Measurements from ENCODE around the gene SDC1.
"Not testable (repeated sequence)": the region's sequence is repeated elsewhere in the genome, so short reads cannot be mapped to it uniquely, and the experiment has no call there.

SDC1 gene, protein sequence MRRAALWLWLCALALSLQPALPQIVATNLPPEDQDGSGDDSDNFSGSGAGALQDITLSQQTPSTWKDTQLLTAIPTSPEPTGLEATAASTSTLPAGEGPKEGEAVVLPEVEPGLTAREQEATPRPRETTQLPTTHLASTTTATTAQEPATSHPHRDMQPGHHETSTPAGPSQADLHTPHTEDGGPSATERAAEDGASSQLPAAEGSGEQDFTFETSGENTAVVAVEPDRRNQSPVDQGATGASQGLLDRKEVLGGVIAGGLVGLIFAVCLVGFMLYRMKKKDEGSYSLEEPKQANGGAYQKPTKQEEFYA

DNA sequence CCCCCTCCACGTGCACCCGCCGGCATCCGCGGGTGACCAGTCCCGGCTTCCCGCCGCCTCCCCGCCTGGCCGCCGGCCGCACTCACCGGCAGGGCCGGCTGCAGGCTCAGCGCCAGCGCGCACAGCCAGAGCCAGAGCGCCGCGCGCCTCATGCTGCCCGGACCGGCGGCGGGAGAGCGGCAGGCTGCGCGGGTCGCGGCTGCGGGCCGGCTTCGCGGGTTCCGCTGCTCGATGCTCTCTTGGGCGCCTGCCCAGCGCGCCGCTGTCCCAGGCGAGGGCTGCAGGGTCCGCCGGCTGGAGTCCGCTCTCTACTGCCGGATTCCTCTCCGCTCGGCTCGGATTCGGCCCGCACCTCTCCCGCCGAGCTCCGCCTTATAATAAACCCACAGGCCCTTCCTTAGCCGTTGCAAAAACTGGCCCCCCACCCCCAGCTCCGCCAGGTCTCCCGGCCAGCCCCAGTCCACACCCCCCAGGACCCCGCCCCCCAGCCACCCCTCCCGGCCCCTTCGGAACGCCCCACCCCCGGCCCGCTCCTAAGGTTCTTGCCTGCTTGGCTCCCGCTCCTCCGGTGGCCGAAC is at the start of gene SDC1:
Gene SDC1, minus strand, starts transcription at position 415 of the 578 bp plus-strand sequence. Its CDS starts 263 bp downstream, at position 152.
- peak; percentile 71 to 87 for DNase-seq (ENCODE audit: low spot score in 2 of 2)
- H3K4me1 ChIP-seq, result peaks cover 12% of the 10 kb centered on the region

DNA sequence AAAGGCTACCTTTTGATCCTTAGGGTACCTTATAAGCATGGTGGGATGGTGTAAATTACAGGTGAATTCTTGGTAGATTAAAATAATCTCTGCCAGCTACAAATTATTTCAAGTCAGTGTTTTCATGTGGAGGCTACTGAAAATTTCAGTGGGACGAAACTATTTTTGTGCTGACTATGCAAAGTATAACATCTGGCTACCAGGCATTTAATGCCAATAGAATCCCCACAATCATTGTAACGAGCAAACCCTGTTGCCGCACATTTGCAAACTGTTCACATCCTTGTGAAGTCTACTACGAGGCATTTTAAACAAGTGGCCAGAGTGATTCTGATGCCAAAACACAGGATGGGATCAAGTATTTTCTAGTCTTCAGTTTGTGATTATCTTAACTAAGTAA is 48.1 kb upstream of the SDC1 start:
- H3K9me3 ChIP-seq, result no peaks in the 10 kb centered on the region
- in situ Hi-C loops (cut with MboI; ENCODE audit: low sequenced_read_pairs), result no loop called here

More for the DNA sequence above, at the start of gene SDC1:
- peak within 1 kb of the TSS; percentile 60 for H3K4me3 ChIP-seq
- no peaks in the 10 kb centered on the region for H3K36me3 ChIP-seq (replicated peaks)
- H3K27me3 ChIP-seq (ENCODE audit: low read depth), result no peaks in the 10 kb centered on the region
- H3K9me3 ChIP-seq, result no peaks in the 10 kb centered on the region
- in situ Hi-C loops (cut with MboI; ENCODE audit: low sequenced_read_pairs), result no loop called here

DNA sequence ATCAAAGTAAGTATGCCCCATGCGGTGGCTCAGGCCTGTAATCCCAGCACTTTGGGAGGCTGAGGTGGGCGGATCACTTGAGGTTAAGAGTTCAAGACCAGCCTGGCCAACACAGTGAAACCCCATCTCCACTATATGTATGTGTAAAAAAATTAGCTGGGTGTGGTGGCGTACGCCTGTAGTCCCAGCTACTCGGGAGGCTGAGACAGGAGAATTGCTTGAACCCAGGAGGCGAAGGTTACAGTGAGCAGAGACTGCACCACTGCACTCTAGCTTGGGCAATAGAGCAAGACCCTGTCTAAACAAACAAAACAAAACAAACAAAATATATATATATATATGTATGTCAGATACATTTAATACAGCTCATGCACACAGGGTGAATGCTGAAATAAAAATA is 43.4 kb upstream of the SDC1 start:
- peaks cover 33% of the 10 kb centered on the region for H3K36me3 ChIP-seq (replicated peaks)
- DNase-seq (ENCODE audit: low spot score in 2 of 2), result not testable (repeated sequence)

More for the DNA sequence above, 48.1 kb upstream of the SDC1 start:
- H3K27me3 ChIP-seq (ENCODE audit: low read depth), result no peaks in the 10 kb centered on the region
- peaks cover 30% of the 10 kb centered on the region for H3K36me3 ChIP-seq (replicated peaks)
- DNase-seq (ENCODE audit: low spot score in 2 of 2), result no peak
- H3K4me1 ChIP-seq, result no peaks in the 10 kb centered on the region
- no peak overlapping the region for H3K4me3 ChIP-seq

DNA sequence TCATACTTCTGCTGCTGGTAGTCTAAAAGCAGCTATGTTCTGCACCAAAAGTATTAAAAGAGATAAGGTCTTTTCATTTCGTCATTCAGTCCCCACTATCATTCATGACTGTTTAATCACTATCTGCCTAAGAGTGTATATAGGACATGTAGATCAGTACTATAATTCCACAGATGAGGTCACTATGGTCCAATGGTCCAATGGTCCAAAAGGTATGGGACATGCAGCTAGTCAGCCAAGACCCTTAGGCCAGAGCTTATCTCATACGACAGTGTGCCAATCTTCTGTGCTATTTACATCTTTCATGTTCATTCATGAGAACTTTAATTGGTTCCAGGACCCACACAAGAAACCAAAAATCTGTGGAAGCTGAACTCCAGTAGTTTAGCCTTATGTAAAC is 42.6 kb upstream of the SDC1 start:
- in situ Hi-C loops (cut with MboI; ENCODE audit: low sequenced_read_pairs), result no loop called here
- Histone ChIP-seq H3K4me3 (no peak overlapping the region), H3K9me3 (no peaks in the 10 kb centered on the region), H3K27me3 (ENCODE audit: low read depth) (no peaks in the 10 kb centered on the region), H3K4me1 (no peaks in the 10 kb centered on the region), H3K36me3 (replicated peaks) (peaks cover 33% of the 10 kb centered on the region)
- DNase-seq (ENCODE audit: low spot score in 2 of 2), result no peak

More for the DNA sequence above, 43.4 kb upstream of the SDC1 start:
- H3K9me3 ChIP-seq; H3K4me3 ChIP-seq; H3K27me3 ChIP-seq (ENCODE audit: low read depth); in situ Hi-C loops (cut with MboI; ENCODE audit: low sequenced_read_pairs); H3K4me1 ChIP-seq: not testable (repeated sequence)

DNA sequence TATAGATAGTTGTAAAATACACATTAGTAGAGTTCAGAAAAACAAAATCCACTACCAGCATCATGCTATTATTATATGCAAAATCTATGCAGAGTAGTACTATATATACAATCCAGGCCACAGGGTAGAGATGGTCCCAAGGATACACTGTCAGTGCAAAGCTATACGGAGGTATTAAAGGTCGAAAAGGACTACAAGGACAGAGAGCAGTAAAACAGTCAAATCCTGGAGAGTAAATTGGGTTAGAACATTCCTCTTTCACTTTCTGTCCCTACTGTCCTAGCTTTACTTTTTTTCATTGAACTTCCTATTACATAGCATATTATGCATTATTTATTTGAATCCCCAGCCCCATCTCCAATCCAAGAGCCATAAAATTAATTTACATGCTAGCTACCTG is 39.7 kb upstream of the SDC1 start:
- no peak for DNase-seq (ENCODE audit: low spot score in 2 of 2)
- Histone ChIP-seq H3K9me3 (no peaks in the 10 kb centered on the region), H3K4me1 (no peaks in the 10 kb centered on the region), H3K36me3 (replicated peaks) (peaks cover 54% of the 10 kb centered on the region), H3K27me3 (ENCODE audit: low read depth) (no peaks in the 10 kb centered on the region), H3K4me3 (no peak overlapping the region)
- in situ Hi-C loops (cut with MboI; ENCODE audit: low sequenced_read_pairs), result no loop called here

DNA sequence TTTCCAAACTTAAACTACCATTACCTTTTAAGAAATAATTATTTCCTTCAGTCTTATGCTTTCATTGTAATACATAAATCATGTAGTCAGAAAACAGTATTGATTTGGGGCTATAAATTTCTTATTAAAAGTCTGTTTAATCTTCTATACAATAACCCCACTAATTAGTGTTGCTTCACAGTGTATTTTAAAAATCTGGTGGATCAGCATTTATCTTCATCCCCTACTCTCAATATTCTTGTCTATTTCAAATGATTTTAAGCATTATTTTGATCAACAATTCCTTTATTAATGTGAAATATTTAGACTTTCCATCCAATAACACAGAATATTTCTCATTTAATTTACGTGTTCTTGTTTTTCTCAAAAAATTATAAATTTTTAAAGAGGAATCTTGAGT is 32.5 kb upstream of the SDC1 start:
- peaks cover 53% of the 10 kb centered on the region for H3K36me3 ChIP-seq (replicated peaks)
- H3K4me1 ChIP-seq, result no peaks in the 10 kb centered on the region
- H3K27me3 ChIP-seq (ENCODE audit: low read depth), result no peaks in the 10 kb centered on the region
- DNase-seq (ENCODE audit: low spot score in 2 of 2), result no peak
- in situ Hi-C loops (cut with MboI; ENCODE audit: low sequenced_read_pairs), result no loop called here
- H3K4me3 ChIP-seq, result no peak overlapping the region
- no peaks in the 10 kb centered on the region for H3K9me3 ChIP-seq

DNA sequence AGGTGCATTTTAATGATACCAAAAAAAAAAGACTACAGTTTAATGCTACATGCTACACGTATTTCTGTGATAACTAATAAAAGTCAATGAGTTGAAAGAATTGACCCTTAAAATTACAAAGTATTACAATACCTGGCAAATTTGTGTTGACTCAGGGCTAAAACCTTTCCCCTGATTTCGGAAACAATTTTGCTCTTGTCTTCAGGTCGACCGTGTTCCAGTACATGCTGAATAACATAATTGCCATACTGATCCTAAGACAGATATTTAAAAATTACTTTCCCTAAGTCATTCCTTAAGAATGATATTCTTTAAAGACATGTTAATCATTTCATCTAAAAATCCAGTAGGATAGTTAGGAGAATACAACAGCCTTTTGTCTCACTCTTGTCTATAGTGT is 29.8 kb upstream of the SDC1 start:
- H3K4me3 ChIP-seq, result no peak overlapping the region
- H3K9me3 ChIP-seq, result no peaks in the 10 kb centered on the region
- DNase-seq (ENCODE audit: low spot score in 2 of 2), result no peak
- peaks cover 57% of the 10 kb centered on the region for H3K36me3 ChIP-seq (replicated peaks)
- H3K4me1 ChIP-seq, result no peaks in the 10 kb centered on the region
- H3K27me3 ChIP-seq (ENCODE audit: low read depth), result no peaks in the 10 kb centered on the region
- in situ Hi-C loops (cut with MboI; ENCODE audit: low sequenced_read_pairs), result no loop called here

DNA sequence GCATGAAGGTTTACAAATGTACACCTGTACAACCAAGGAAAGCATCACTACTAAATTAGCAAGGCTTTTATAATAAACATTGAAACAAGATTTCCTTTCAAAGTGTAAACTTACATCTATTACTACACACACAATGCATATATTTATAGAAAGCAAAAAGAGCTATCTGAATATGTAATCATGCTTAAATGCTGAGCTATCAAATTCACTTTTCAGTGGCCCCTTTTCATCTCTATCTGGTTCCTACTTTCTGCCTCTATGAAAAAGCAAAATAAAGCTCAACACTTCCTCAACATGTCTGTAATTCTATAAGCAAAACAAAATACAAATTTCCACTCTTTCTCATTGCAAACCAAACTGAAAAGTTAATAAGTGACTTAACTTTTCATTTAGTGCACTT is 25.5 kb upstream of the SDC1 start:
- H3K4me3 ChIP-seq, result no peak overlapping the region
- DNase-seq (ENCODE audit: low spot score in 2 of 2), result no peak
- no peaks in the 10 kb centered on the region for H3K27me3 ChIP-seq (ENCODE audit: low read depth)
- no peaks in the 10 kb centered on the region for H3K9me3 ChIP-seq
- H3K4me1 ChIP-seq, result no peaks in the 10 kb centered on the region
- peaks cover 63% of the 10 kb centered on the region for H3K36me3 ChIP-seq (replicated peaks)
- in situ Hi-C loops (cut with MboI; ENCODE audit: low sequenced_read_pairs), result no loop called here

DNA sequence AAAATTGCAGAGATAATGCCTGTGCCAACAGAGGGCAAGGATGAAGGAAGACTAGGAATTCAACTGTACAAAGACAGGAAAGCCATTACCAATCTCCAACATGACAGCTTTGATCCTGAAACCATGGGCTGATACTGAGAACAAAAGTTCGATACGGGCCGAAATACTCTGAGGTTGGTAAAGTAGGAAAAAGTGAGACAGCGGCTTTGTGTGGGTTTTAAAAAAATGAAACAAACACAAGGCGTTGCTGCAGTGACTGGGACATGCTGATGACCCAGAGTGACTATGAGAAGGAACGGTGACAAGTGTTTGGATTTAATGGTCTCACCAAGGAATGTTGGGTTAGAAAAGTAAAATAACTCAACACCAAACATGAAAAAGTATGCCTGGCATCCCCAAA is 24.2 kb upstream of the SDC1 start:
- Histone ChIP-seq H3K4me1 (no peaks in the 10 kb centered on the region), H3K4me3 (no peak overlapping the region), H3K27me3 (ENCODE audit: low read depth) (no peaks in the 10 kb centered on the region), H3K36me3 (replicated peaks) (peaks cover 51% of the 10 kb centered on the region), H3K9me3 (no peaks in the 10 kb centered on the region)
- in situ Hi-C loops (cut with MboI; ENCODE audit: low sequenced_read_pairs), result no loop called here
- DNase-seq (ENCODE audit: low spot score in 2 of 2), result no peak

DNA sequence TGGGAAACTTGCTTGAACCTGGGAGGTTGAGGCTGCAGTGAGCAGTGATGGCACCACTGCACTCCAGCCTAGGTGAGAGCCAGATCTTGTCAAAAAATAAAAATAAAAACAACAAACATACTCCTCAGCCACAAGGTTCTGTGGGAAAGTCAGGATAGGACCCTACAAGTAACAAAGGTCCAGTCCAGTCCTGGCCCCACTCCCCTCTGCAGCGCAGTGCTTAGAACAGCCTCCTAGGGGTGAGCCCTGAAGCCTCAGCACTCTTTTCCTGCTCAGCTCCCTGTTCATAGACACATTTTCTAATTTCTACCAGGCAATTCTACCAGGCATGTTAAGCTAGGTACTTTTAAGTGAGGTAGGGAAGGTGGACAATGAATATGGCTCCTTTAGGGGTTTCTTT is 22.2 kb upstream of the SDC1 start:
- no peak overlapping the region for H3K4me3 ChIP-seq
- H3K36me3 ChIP-seq (replicated peaks), result peaks cover 34% of the 10 kb centered on the region
- in situ Hi-C loops (cut with MboI; ENCODE audit: low sequenced_read_pairs), result no loop called here
- H3K4me1 ChIP-seq, result no peaks in the 10 kb centered on the region
- H3K27me3 ChIP-seq (ENCODE audit: low read depth), result no peaks in the 10 kb centered on the region
- no peaks in the 10 kb centered on the region for H3K9me3 ChIP-seq
- DNase-seq (ENCODE audit: low spot score in 2 of 2), result no peak

DNA sequence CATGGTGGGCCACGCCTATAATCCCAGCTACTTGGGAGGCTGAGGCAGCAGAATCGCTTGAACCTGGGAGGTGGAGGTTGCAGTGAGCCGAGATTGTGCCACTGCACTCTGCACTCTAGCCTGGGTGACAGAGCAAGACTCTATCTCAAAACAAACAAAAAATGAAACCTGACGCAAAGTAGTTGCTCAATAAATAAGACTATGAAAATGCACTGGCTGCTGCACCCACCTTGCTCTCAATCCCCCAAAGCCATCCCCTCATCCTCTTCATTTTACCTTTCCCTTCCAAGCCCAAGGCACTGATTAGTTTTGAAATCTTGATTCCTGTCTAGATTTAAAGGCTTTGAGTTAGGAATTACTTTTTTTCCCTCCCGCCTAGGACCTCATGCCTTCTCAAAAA is 18.7 kb upstream of the SDC1 start:
- H3K4me1 ChIP-seq; DNase-seq (ENCODE audit: low spot score in 2 of 2); H3K9me3 ChIP-seq; H3K4me3 ChIP-seq; H3K27me3 ChIP-seq (ENCODE audit: low read depth); H3K36me3 ChIP-seq (replicated peaks); in situ Hi-C loops (cut with MboI; ENCODE audit: low sequenced_read_pairs): not testable (repeated sequence)

DNA sequence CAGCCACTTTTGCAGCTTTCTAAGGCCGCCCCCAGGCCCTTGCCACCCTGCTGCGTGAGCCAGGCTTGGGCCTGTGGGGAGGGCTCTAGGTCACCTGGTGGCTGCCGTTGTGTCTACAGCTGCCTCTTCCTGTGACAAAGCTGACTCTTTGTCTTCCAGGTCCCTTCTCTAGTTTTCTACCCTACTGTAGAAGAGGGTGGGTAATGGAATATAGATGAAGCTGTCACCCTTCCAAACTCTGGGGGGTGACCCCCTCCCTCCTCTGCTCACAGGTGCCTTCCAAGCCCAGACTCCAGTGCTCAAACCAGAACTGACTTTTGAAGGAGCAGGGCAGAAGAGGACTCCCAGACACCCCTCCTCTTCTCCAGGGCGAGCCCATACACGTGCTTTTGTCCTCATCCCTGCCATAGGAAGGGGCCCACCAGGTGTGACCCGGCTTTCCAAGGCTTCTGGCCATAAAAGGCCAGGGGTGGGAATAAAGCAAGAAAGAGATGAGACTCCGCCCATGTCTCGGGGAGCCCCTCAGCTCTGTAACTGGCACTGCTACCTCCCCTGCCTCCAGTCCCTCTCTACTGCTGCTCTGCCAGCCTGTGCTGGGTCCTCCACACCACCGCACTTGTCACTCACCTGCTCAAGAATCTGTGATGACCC is 17.9 kb upstream of the SDC1 start:
- Histone ChIP-seq H3K4me1 (no peaks in the 10 kb centered on the region), H3K9me3 (peaks cover 2% of the 10 kb centered on the region; the same call in 1 of the 2 replicates), H3K36me3 (replicated peaks) (no peaks in the 10 kb centered on the region), H3K27me3 (ENCODE audit: low read depth) (no peaks in the 10 kb centered on the region), H3K4me3 (no peak overlapping the region)
- no peak for DNase-seq (ENCODE audit: low spot score in 2 of 2)
- in situ Hi-C loops (cut with MboI; ENCODE audit: low sequenced_read_pairs), result no loop called here

DNA sequence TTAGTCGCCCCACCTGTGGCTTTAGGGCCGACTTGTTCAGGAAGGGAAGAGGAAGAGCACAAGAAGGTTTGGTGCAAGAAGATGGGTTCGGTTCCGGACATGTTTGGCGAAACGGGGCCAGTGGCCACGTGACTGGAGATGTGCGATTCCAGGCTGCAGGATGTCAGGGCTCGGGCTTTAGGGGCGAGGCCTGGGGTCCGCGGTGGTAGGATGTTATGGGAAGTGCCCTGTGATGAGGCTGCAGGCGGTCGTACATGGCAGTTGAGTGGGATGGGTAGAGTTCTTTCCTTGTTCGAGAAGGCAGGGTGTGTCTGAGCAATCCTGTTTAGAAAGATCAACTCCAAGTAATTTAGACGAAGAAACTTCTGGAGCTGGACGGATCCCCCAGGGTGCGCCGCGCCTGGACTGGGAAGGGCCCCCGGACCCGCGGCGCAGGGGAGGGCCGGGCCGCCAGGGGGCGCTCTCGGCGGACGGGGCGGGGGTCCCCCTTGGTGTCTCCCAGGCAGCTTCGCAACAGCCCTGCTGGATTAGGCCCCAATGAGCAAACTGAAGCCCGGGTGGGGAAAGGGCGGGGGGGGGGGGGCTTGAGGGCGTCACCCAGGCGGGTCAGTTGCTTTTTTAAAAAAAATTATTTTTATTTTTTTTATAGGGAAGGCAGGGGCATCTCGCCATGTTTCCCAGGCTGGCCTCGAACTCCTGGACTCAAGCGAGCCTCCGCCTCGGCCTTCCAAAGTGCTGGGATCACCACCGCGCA is 17.2 kb upstream of the SDC1 start:
- in situ Hi-C loops (cut with MboI; ENCODE audit: low sequenced_read_pairs), result no loop called here
- Histone ChIP-seq H3K4me1 (no peaks in the 10 kb centered on the region), H3K36me3 (replicated peaks) (no peaks in the 10 kb centered on the region), H3K27me3 (ENCODE audit: low read depth) (0 out of 2 replicates have a peak, but pooled peaks cover 3% of the 10 kb centered on the region), H3K4me3 (no peak overlapping the region), H3K9me3 (peaks cover 3% of the 10 kb centered on the region; the same call in 1 of the 2 replicates)
- peak in 1 of 2 experiments; percentile 49 for DNase-seq (ENCODE audit: low spot score in 2 of 2)

DNA sequence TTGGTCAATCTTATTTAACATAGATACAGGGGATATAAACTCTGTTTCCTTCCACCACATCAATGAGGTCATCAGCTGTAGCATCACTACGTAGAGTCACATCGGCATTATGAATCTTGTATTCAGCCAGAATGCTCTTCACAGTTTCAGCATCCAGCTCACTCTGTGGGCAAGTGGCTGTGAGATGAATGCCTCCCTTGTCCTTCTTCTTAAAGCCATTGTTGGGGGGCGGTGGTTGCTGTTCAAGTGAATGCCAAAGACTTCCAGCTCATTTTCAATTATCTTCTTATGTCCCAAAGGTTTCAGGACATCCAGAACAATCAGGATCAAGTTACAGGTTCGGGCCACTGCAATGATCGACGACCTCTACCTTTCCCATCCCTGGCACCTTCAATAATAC is 15.4 kb upstream of the SDC1 start:
- H3K36me3 ChIP-seq (replicated peaks); H3K4me1 ChIP-seq; H3K4me3 ChIP-seq; DNase-seq (ENCODE audit: low spot score in 2 of 2); H3K27me3 ChIP-seq (ENCODE audit: low read depth); H3K9me3 ChIP-seq; in situ Hi-C loops (cut with MboI; ENCODE audit: low sequenced_read_pairs): not testable (repeated sequence)
